ENCODE data around the gene SRGAP3.

DNA sequence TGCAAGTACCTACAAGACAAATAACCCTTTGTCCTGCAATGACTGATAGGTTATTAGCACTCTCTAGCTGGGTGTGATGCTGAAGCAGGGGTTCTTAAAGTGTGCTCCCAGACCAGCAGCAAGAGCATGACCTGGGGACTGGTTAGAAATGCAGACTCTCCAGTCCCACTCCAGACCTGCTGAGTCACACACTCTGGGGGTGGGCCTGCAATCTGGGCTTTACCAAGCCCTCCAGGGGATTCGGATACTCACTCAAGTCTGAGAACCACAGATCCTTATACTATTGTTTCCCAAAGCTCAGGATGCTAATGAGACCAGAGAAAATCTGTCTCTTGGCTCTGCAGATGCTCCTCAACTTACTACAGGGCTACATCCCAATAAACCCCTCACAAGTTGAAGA, 144.0 kb downstream of the SRGAP3 start:
- TF ChIP-seq, protein P1, sequence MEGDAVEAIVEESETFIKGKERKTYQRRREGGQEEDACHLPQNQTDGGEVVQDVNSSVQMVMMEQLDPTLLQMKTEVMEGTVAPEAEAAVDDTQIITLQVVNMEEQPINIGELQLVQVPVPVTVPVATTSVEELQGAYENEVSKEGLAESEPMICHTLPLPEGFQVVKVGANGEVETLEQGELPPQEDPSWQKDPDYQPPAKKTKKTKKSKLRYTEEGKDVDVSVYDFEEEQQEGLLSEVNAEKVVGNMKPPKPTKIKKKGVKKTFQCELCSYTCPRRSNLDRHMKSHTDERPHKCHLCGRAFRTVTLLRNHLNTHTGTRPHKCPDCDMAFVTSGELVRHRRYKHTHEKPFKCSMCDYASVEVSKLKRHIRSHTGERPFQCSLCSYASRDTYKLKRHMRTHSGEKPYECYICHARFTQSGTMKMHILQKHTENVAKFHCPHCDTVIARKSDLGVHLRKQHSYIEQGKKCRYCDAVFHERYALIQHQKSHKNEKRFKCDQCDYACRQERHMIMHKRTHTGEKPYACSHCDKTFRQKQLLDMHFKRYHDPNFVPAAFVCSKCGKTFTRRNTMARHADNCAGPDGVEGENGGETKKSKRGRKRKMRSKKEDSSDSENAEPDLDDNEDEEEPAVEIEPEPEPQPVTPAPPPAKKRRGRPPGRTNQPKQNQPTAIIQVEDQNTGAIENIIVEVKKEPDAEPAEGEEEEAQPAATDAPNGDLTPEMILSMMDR (IDR thresholded peaks at IDR 0.05; ENCODE audit: poor library complexity) = no peak
- TF ChIP-seq EZH2 (IDR thresholded peaks at IDR 0.05; ENCODE audit: borderline replicate concordance) = no peak

All from hepatocyte (in vitro differentiated cells).